SKM-1 treated with dmso at 0.1 percent for 144 hours (cell line): ENCODE measurements around the gene AMBRA1.

ENCODE experiments used
- DNase-seq: peaks from one replicate; lab custom pipeline; 2025; ENCODE audit not compliant: unreplicated experiment; lab: John Stamatoyannopoulos, UW

Gene AMBRA1

GRCh38 chr11:46445192-46445919 is 148.5 kb downstream of the AMBRA1 start:
- DNase-seq, result no peak

DNA sequence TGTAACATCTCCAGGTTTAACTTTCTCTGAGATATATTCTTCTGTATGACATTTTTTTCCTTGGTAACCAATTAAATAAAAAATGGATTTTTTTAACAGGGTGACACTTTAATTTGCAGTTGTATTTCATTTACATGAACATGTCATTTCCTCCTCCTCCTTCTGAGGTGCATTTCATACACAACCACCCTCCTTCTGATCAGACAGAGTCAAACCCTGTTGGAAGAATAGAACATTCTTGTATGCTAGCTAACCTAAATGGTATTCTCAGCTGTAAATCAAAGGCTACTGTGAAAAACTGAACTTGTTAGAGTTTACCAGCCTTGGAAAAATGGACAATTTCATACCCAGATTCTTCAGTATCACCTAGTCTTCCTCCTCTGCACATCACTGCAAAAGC is 149.5 kb downstream of the AMBRA1 start:
- no peak for DNase-seq

- DNase-seq, result no peak
Observed at GRCh38 chr11:46438211-46438610, 155.6 kb downstream of the AMBRA1 start.

- DNase-seq, result no peak
Observed at GRCh38 chr11:46437122-46437689, 156.6 kb downstream of the AMBRA1 start.

GRCh38 chr11:46436113-46436512 is 157.7 kb downstream of the AMBRA1 start:
- no peak for DNase-seq

GRCh38 chr11:46435679-46436078 is 158.1 kb downstream of the AMBRA1 start:
- DNase-seq, result no peak

DNA sequence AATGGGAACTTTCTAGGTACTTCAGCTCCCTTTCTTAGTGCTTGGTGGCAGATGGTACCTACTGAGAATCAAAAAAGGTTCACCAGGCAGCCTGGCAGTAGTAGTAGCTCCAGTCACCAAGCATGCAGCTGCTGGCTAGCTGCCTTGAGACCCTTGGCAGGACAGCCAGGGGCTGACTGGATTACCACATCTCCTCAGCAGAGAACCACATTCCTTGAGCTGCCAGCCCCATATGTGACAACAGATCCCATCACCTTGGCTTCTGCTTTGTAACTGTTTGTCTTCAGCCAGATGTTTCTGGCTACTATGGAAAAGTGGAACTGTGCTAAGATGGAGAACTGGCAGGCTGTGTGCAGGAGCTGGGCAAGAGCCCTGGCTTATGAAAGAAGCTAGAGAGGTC is 162.6 kb downstream of the AMBRA1 start:
- no peak for DNase-seq

DNA sequence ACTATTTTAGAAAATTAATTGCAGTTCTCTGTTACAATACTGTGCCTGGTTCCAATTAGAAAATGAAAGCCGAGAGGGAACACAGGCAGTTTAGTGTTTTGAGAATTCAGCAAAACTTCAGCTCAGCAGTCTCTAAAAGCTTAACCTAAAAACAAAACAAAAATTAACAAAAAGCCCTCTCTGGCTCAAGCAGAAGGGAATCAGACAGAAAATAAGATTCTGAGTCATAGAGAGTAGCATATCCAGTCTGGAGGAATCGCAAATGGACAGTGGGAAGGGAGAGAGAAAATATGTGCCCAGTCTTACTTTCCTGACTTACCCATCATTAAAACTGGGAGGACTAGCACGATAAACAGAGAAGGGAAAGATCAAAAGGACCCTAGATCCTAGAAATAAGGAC is 164.1 kb downstream of the AMBRA1 start:
- DNase-seq, result no peak

GRCh38 chr11:46427364-46427763 is 166.5 kb downstream of the AMBRA1 start:
- DNase-seq, result no peak

- no peak for DNase-seq
Observed at GRCh38 chr11:46426233-46426991, 167.4 kb downstream of the AMBRA1 start.

GRCh38 chr11:46422588-46422987 is 171.2 kb downstream of the AMBRA1 start:
- DNase-seq, result no peak

- DNase-seq, result no peak
Observed at GRCh38 chr11:46421257-46421880, 172.5 kb downstream of the AMBRA1 start.

- no peak for DNase-seq
Observed at GRCh38 chr11:46420513-46420912, 173.3 kb downstream of the AMBRA1 start.

DNA sequence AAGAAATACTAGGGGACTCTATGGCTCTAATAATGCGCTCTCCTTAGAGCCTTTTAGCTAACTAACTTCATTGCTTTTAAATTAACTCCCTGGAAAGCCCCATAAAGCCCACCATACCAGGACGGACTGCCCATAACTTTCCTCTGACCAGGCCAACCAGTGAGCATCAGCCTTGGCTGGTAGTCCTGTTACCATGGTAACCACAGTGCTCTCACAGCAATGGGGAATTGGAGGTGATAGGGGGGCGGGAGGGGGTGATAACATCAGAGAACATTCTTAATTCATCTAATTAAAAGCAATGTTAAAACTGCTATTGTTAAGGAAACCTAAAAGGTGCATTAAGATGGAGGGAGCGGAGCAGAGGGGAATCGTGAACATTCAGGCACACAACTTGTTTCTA is 175.1 kb downstream of the AMBRA1 start:
- no peak for DNase-seq

- DNase-seq, result no peak
Observed at GRCh38 chr11:46417711-46418110, 176.1 kb downstream of the AMBRA1 start.

DNA sequence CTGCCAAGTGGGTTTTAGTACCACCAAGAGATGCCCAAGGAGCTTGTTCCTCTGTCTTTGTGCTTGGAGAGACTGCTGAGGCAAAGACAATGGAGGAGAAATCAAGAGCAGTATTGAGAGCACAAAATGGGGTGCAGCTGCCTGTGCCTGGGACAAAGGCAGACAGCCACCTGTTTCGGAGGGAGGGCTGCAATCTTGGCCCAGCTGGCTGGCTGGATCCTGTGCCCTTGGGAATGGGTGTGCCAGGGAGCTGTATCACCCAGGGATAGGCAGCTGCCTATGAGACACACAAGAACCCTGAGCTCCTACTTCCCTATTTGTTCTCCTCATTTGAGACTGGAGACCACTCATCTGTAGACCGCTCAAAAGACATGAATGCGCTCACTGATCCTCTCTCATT is 178.9 kb downstream of the AMBRA1 start:
- DNase-seq, result no peak

- DNase-seq, result no peak
Observed at GRCh38 chr11:46414466-46414796, 179.4 kb downstream of the AMBRA1 start.

DNA sequence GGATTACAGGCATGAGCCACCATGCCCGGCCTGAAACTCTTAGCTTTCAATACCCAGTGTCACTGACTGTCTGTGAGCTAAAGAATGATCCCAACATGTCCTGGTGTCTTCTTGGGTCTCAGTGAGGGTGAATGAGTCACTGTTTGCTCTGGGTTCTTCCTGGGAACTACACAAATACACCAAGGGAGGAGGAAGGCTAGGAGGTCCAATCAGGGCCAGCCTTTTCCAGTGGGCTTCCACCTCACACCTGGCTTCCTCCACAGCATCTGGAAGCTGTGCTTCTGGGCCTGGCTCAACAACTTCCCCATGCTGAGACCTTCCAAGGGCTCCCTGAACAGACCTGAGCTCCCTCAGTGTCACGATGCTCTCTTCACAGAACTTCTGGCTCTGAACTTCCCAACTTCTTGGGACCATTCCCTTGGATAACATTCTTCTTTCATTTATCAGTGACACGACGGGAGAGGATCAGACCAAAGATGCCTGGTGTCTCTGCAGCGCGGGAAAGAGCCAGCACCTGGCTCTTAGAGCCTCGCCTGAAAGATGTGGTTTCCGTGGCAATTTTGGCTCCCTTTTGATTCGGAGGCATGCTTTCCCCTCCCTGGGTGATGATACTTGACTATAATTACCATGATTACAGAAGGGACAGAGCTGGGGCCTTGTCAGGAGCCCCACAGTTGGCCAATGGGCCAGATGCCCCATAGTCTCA is 179.9 kb downstream of the AMBRA1 start:
- DNase-seq, result no peak

GRCh38 chr11:46410021-46410420 is 183.8 kb downstream of the AMBRA1 start:
- no peak for DNase-seq

- DNase-seq, result no peak
Observed at GRCh38 chr11:46408407-46408986, 185.3 kb downstream of the AMBRA1 start.

DNA sequence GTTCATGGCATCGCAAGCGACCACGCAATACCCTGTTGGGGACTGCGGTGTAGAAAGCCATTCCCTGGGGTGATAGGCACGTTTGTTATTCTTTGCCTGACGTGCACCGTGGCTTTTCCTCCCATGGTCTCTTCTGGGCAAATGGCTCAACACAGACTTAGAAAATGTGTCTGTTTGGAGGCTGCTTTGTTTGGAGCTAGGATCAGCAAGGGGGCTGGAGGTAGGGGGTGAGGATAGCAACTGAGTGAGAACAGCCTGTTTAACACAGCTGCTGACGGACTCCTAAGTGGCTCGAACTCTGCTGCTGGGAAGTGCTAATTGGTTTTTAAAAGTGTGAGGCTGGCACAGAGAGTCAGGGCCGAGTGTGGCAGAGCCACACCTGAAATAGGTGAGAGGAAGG is 186.2 kb downstream of the AMBRA1 start:
- DNase-seq, result no peak
